Nucleus accumbens (tissue), 56 donors: ENCODE data around the gene SSX7.
"Not testable (repeated sequence)": the region's sequence is repeated elsewhere in the genome, so short reads cannot be mapped to it uniquely, and the experiment has no call there.

Source experiments
- DNase-seq, 56 donors: peaks; one replicate each; lab custom pipeline; 2025; lab: John Stamatoyannopoulos, UW

Gene SSX7

GRCh38 chrX:52654800-52655199, at the start of gene SSX7:
TSS of gene SSX7 (minus strand) at chrX:52654900. CDS start at chrX:52653472, 1,428 bp downstream.
- DNase-seq: not testable (repeated sequence)

- DNase-seq: not testable (repeated sequence)
Observed at GRCh38 chrX:52692034-52692433, 37.3 kb upstream of the SSX7 start.

DNA sequence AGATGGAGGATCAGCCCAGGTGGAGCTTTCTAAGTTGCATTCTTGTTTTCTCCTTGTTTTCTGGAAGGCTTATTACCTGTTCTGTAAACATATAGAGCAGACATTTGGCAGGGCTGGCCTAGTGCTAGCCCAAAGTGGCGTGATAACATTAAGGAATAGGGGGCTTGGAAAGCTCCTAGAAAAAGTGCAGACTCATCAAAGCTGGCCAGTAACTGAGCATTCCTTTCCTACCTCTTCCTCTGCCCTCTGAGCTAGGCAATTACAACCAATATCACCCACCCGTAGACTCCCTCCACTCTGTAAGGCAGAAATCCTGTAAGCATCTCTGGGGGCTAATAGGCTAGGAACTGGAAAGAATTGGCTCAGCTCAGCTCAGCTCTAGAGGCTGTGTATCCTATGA, 7.5 kb upstream of the SSX7 start:
- DNase-seq: not testable (repeated sequence)

DNA sequence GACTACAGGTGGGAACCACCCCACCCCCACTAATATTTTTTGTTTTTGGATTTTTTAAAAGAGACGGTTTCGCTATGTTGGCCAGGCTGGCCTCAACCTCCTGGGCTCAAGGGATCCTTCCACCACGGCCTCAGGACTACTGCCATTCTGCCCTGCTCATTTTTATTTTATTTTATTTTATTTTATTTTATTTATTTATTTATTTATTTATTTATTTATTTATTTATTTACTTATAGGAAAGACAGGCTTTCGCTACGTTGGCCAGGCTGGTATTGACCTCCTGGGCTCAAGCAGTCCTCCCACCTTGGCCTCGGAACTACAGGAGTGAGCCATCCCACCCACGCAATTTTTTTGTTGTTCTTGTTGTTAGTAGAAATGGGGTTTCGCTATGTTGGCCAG, 775 bp upstream of the SSX7 start:
- DNase-seq: not testable (repeated sequence)

- DNase-seq: not testable (repeated sequence)
Observed at GRCh38 chrX:52650676-52651075, 4.0 kb downstream of the SSX7 start.

DNA sequence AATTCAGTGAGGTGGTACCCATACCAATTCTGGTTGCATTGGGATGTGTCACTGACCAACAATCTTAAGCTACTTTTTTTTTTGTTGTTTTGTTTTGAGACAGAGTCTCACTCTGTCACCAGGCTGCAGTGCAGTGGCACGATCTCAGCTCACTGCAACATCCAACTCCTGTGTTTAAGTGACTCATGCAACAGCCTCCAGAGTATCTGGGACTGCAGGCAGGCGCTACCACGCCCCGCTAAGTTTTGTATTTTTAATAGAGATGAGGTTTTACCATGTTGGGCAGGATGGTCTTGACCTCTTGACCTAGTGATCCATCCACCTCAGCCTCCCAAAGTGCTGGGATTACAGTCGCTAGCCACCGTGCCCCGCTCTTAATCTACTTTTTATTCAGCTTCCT, 5.7 kb downstream of the SSX7 start:
- not testable (repeated sequence) for DNase-seq

DNA sequence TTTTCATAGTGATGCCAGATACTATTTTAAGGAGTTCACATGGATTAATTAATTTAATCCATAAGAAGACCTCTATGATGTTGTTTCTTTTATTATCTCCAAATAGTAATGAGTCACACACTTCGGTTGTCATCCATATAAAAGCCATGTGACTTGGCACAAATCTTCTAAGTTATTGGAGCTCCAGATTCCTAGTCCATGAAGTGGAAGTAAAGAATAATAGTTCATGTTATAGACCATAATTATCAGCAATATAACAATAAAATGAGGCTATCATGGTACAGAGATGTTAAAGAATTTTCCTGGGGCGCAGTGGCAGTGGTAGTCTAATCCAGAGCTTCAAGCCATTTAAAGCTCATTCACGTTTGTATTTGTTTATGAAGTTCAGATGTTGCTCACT, 26.2 kb downstream of the SSX7 start:
- not testable (repeated sequence) for DNase-seq

DNA sequence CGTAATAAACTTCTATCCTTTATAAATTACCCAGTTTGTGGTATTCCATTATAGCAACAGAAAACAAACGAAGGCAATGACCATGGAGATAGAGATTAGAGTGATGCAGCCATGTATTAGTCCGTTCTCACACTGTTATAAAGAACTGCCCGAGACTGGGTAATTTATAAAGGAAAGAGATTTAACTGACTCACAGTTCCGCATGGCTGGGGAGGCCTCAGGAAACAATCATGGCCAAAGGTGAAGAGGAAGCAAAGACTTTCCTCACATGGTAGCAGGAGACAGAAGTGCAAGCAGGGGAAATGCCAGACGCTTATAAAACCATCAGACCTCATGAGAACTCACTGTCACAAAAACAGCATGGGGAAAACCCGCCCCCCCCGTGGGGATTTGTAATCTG, 34.0 kb downstream of the SSX7 start:
- DNase-seq: not testable (repeated sequence)

- DNase-seq: no peak
Observed at GRCh38 chrX:52608961-52609360, 45.7 kb downstream of the SSX7 start.

DNA sequence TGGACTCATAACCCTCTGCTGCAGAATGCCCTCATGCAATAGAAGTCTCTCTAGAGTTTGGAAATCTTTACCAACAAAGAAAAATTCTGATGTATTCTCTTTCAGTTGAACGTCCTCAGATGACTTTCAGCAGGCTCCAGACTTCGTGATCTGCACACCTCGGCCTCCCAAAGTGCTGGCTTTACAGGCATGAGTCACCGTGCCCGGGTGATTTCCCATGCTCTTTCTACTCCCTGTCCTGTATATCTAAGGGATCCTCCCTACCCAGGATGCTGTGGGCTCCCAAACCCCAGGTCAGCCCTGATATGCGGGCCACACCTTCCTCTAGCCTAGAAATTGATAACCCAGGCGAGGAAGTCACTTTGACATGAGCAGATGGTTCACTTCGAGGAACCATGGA, 51.5 kb downstream of the SSX7 start:
- DNase-seq: not testable (repeated sequence)

GRCh38 chrX:52598886-52599285, 55.8 kb downstream of the SSX7 start:
- DNase-seq: no peak

DNA sequence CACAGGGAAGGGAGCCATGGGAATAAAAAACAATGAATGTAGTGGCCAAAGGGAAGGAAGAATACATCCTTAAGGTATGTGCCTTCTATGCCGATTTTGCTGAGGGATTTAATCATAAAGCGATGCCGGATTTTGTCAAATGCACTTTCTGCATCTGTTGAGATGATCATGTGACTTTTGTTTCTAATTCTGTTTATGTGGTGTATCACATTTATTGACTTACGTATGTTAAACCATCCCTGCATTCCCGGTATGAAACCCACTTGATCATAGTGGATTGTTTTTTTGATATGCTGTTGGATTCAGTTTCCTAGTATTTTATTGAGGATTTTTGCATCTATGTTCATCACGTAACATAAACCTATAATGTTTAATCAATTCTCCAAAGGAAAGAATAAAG, 60.0 kb downstream of the SSX7 start:
- DNase-seq: no peak
